ENCODE measurements around the gene SGMS1. TPM values are rescaled to one million over a fixed set of nuclear protein-coding genes. Genes with fewer than 3 reads are reported as not detected.
"Not testable (repeated sequence)": the region's sequence is repeated elsewhere in the genome, so short reads cannot be mapped to it uniquely, and the experiment has no call there.

SGMS1 gene
- total RNA-seq, 2 experiments from 2014 or later: 24.8 to 25.2 TPM

DNA sequence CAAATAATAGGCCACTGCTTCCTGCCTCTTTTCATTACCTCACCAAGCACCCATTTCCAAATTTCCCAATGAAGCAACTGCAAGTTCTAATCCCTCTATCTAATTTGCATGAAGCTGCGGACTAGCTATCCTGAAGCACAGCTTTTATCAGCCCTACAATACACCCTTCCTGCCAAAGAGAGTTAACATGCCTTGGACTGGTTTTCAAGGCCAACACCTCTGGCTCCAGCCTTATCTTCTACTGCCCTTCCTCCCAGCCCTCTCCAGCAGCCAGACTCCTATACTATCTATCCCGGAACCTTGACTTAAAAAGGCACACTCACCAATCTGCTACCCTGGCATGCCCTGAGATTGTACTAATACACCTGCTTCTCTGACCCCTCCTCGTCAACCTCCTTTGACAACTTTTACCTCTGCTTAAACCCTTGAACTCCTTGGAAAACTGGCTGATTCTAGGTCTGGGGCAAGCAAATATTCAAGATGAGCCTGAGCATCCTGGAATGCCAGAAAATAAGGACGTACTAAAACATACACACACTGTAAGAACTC, 73.4 kb downstream of the SGMS1 start:
- CTCF ChIA-PET: no interaction called here
- H3K9me3 ChIP-seq (ENCODE audit: control insufficient read depth in 1 of 2, insufficient read depth in 1 of 2, low read length in 2 of 2): no peaks in the 10 kb centered on the region
- peaks cover 10% of the 10 kb centered on the region for H3K4me1 ChIP-seq (ENCODE audit: insufficient read depth, low read length)
- H3K27ac ChIP-seq (ENCODE audit: low read depth in 1 of 2, low read length in 2 of 2): no peak overlapping the region
- no peaks in the 10 kb centered on the region for H3K27me3 ChIP-seq (ENCODE audit: control insufficient read depth in 1 of 2, insufficient read depth in 2 of 2, low read length in 2 of 2)
- H3K9me3 Mint-ChIP-seq: no peaks in the 10 kb centered on the region
- H3K4me3 ChIP-seq (ENCODE audit: low read length): no peak overlapping the region
- peaks cover 12% of the 10 kb centered on the region for H3K36me3 Mint-ChIP-seq (ENCODE audit: low read depth)
- no peaks in the 10 kb centered on the region for H3K27me3 Mint-ChIP-seq
- TF ChIP-seq, protein P1, sequence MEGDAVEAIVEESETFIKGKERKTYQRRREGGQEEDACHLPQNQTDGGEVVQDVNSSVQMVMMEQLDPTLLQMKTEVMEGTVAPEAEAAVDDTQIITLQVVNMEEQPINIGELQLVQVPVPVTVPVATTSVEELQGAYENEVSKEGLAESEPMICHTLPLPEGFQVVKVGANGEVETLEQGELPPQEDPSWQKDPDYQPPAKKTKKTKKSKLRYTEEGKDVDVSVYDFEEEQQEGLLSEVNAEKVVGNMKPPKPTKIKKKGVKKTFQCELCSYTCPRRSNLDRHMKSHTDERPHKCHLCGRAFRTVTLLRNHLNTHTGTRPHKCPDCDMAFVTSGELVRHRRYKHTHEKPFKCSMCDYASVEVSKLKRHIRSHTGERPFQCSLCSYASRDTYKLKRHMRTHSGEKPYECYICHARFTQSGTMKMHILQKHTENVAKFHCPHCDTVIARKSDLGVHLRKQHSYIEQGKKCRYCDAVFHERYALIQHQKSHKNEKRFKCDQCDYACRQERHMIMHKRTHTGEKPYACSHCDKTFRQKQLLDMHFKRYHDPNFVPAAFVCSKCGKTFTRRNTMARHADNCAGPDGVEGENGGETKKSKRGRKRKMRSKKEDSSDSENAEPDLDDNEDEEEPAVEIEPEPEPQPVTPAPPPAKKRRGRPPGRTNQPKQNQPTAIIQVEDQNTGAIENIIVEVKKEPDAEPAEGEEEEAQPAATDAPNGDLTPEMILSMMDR (IDR thresholded peaks at IDR 0.05): no peak
- POLR2A ChIA-PET: no interaction called here
- no peak overlapping the region for H3K27ac Mint-ChIP-seq
- no peaks in the 10 kb centered on the region for H3K36me3 ChIP-seq (ENCODE audit: insufficient read depth, low read length)
- intact Hi-C loops (cut with DNase I, micrococcal nuclease): no loop called here
- no peak overlapping the region for H3K4me3 Mint-ChIP-seq
- no peak for ATAC-seq (ENCODE audit: poor library complexity)
- H3K4me1 Mint-ChIP-seq (ENCODE audit: low read depth): peaks cover 84% of the 10 kb centered on the region
- DNase-seq: no peak

DNA sequence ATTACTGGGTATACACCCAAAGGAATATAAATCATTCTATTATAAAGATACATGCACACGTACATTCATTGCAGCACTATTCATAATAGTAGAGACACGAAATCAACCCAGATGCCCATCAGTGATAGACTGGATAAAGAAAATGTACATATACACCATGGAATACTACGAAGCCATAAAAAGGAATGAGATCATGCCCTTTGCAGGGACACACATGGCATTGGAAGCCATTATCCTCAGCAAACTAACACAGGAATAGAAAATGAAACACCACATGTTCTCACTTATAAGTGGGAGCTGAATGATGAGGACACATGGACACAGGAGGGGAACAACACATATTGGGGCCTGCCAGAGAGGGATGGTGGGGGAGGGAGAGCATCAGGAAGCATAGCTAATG, 74.6 kb downstream of the SGMS1 start:
- H3K9me3 Mint-ChIP-seq; H3K4me3 ChIP-seq (ENCODE audit: low read length); ATAC-seq (ENCODE audit: poor library complexity); H3K27me3 Mint-ChIP-seq; POLR2A ChIA-PET; intact Hi-C loops (cut with DNase I, micrococcal nuclease); H3K9me3 ChIP-seq (ENCODE audit: control insufficient read depth in 1 of 2, insufficient read depth in 1 of 2, low read length in 2 of 2); H3K27ac ChIP-seq (ENCODE audit: low read depth in 1 of 2, low read length in 2 of 2); H3K27ac Mint-ChIP-seq; H3K27me3 ChIP-seq (ENCODE audit: control insufficient read depth in 1 of 2, insufficient read depth in 2 of 2, low read length in 2 of 2); H3K4me3 Mint-ChIP-seq; H3K36me3 ChIP-seq (ENCODE audit: insufficient read depth, low read length); CTCF ChIA-PET; DNase-seq: not testable (repeated sequence)
- Mint-ChIP-seq H3K36me3 (ENCODE audit: low read depth) (peaks cover 12% of the 10 kb centered on the region), H3K4me1 (ENCODE audit: low read depth) (peaks cover 89% of the 10 kb centered on the region)
- H3K4me1 ChIP-seq (ENCODE audit: insufficient read depth, low read length): peaks cover 18% of the 10 kb centered on the region

DNA sequence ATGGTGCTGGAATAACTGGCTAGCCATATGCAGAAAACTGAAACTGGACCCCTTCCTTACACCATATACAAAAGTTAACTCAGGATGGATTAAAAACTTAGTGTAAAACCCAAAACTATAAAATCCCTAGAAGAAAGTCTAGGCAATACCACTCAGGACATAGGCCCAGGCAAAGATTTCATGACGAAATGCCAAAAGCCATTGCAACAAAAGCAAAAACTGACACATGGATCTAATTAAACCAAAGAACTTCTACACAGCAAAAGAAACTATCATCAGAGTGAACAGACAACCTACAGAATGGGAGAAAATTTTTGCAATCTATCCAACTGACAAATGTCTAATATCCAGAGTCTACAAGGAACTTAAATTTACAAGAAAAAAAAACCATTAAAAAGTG, 75.3 kb downstream of the SGMS1 start:
- H3K9me3 Mint-ChIP-seq; H3K4me3 Mint-ChIP-seq; DNase-seq; H3K27ac ChIP-seq (ENCODE audit: low read depth in 1 of 2, low read length in 2 of 2); H3K9me3 ChIP-seq (ENCODE audit: control insufficient read depth in 1 of 2, insufficient read depth in 1 of 2, low read length in 2 of 2); H3K27me3 ChIP-seq (ENCODE audit: control insufficient read depth in 1 of 2, insufficient read depth in 2 of 2, low read length in 2 of 2); H3K27ac Mint-ChIP-seq; intact Hi-C loops (cut with DNase I, micrococcal nuclease); H3K36me3 ChIP-seq (ENCODE audit: insufficient read depth, low read length); ATAC-seq (ENCODE audit: poor library complexity); CTCF ChIA-PET; H3K27me3 Mint-ChIP-seq; H3K4me3 ChIP-seq (ENCODE audit: low read length); POLR2A ChIA-PET: not testable (repeated sequence)
- Mint-ChIP-seq H3K36me3 (ENCODE audit: low read depth) (peaks cover 12% of the 10 kb centered on the region), H3K4me1 (ENCODE audit: low read depth) (peaks cover 90% of the 10 kb centered on the region)
- peaks cover 19% of the 10 kb centered on the region for H3K4me1 ChIP-seq (ENCODE audit: insufficient read depth, low read length)

DNA sequence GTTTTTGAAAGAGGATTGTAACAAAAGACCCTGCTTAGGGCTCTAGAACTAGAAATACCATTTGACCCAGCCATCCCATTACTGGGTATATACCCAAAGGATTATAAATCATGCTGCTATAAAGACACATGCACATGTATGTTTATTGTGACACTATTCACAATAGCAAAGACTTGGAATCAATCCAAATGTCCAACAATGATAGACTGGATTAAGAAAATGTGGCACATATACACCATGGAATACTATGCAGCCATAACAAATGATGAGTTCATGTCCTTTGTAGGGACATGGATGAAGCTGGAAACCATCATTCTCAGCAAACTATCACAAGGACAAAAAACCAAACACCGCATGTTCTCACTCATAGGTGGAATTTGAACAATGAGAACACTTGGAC, 77.5 kb downstream of the SGMS1 start:
- H3K4me3 ChIP-seq (ENCODE audit: low read length); CTCF ChIA-PET; H3K9me3 Mint-ChIP-seq; H3K27ac Mint-ChIP-seq; H3K4me3 Mint-ChIP-seq; DNase-seq; H3K27me3 Mint-ChIP-seq; ATAC-seq (ENCODE audit: poor library complexity); H3K27ac ChIP-seq (ENCODE audit: low read depth in 1 of 2, low read length in 2 of 2); H3K9me3 ChIP-seq (ENCODE audit: control insufficient read depth in 1 of 2, insufficient read depth in 1 of 2, low read length in 2 of 2); intact Hi-C loops (cut with DNase I, micrococcal nuclease); H3K27me3 ChIP-seq (ENCODE audit: control insufficient read depth in 1 of 2, insufficient read depth in 2 of 2, low read length in 2 of 2); H3K36me3 ChIP-seq (ENCODE audit: insufficient read depth, low read length): not testable (repeated sequence)
- Mint-ChIP-seq H3K36me3 (ENCODE audit: low read depth) (peaks cover 12% of the 10 kb centered on the region), H3K4me1 (ENCODE audit: low read depth) (peaks cover 92% of the 10 kb centered on the region)
- peaks cover 23% of the 10 kb centered on the region for H3K4me1 ChIP-seq (ENCODE audit: insufficient read depth, low read length)
- POLR2A ChIA-PET: interaction anchor here (0.7 kb wide), 1 partner anchor 59 kb away, joined by 3 read pairs; no protein-coding TSS in a partner anchor

All from CD4-positive, alpha-beta T cell (primary cell).